Mesendoderm (in vitro differentiated cells): ENCODE results near the gene AP3S2.

Experiments used
- DNase-seq: peaks from one replicate; pipeline ENCODE4 v3.0.0; 2013
- H2AK5ac ChIP-seq: 2 replicates; pipeline ENCODE4 v1.6.1; 2013; ENCODE audit warnings: low read length, inconsistent platforms
- H2BK120ac ChIP-seq: 2 replicates; pipeline ENCODE4 v1.6.1; 2013; ENCODE audit warnings: low read depth, mild to moderate bottlenecking, low read length, moderate library complexity, mixed read lengths
- H2BK15ac ChIP-seq: replicated peaks from 2 replicates; pipeline ENCODE4 v1.6.1; 2013; ENCODE audit warnings: low read depth, mild to moderate bottlenecking, moderate library complexity
- H2BK5ac ChIP-seq: 2 replicates; pipeline ENCODE4 v1.6.1; 2013; ENCODE audit warnings: low read length, inconsistent platforms
- H3K18ac ChIP-seq: 2 replicates; pipeline ENCODE4 v1.6.1; 2013; ENCODE audit warnings: mild to moderate bottlenecking, low read length, mixed read lengths
- H3K23ac ChIP-seq: one replicate; pipeline ENCODE4 v1.6.1; 2013; ENCODE audit warnings: low read length
- H3K27ac ChIP-seq: 2 replicates; pipeline ENCODE4 v1.5.1; 2013; ENCODE audit warnings: low read depth, mild to moderate bottlenecking, inconsistent platforms, low read length, moderate library complexity
- H3K27me3 ChIP-seq: 2 replicates; pipeline ENCODE4 v1.6.1; 2013; ENCODE audit warnings: low read length, control low read depth, mild to moderate bottlenecking, inconsistent platforms; ENCODE audit not compliant: insufficient read depth, poor library complexity
- H3K36me3 ChIP-seq: 2 replicates; pipeline ENCODE4 v1.6.1; 2013; ENCODE audit warnings: low read length, inconsistent platforms; ENCODE audit not compliant: control insufficient read depth, insufficient read depth
- H3K4ac ChIP-seq: one replicate; pipeline ENCODE4 v1.6.1; 2013; ENCODE audit warnings: low read depth, mild to moderate bottlenecking, low read length, moderate library complexity
- H3K4me1 ChIP-seq: 2 replicates; pipeline ENCODE4 v1.6.1; 2013; ENCODE audit warnings: low read depth, low read length, inconsistent platforms; ENCODE audit not compliant: control insufficient read depth
- H3K4me2 ChIP-seq: 2 replicates; pipeline ENCODE4 v1.6.1; 2013; ENCODE audit warnings: low read length
- H3K4me3 ChIP-seq: 2 replicates; pipeline ENCODE4 v1.5.1; 2013; ENCODE audit warnings: mild to moderate bottlenecking, low read length
- H3K56ac ChIP-seq: one replicate; pipeline ENCODE4 v1.6.1; 2013; ENCODE audit warnings: low read length
- H3K79me1 ChIP-seq: 2 replicates; pipeline ENCODE4 v1.6.1; 2013; ENCODE audit warnings: low read length, inconsistent platforms
- H3K79me2 ChIP-seq: 2 replicates; pipeline ENCODE4 v1.6.1; 2013; ENCODE audit warnings: mild to moderate bottlenecking, low read length; ENCODE audit not compliant: control insufficient read depth, insufficient read depth
- H3K9ac ChIP-seq: 2 replicates; pipeline ENCODE4 v1.6.1; 2013; ENCODE audit warnings: low read length, inconsistent platforms
- H4K5ac ChIP-seq: one replicate; pipeline ENCODE4 v1.6.1; 2013; ENCODE audit warnings: low read length
- H4K8ac ChIP-seq: one replicate; pipeline ENCODE4 v1.6.1; 2013; ENCODE audit warnings: low read depth, mild to moderate bottlenecking, control low read depth, low read length, moderate library complexity
- WGBS: extraction: QIAGEN DNeasy Blood & Tissue Kit; methylation state at CpG from one replicate; pipeline ENCODE4 v1.1.7; 2013; ENCODE audit warnings: low lambda C conversion rate, missing lambda C conversion rate; ENCODE audit not compliant: insufficient coverage; ENCODE audit errors: extremely low coverage; 5-methylcytosine and 5-hydroxymethylcytosine counted together

Gene AP3S2

GRCh38 chr15:89829616-89830440 lies 64.0 kb downstream of the AP3S2 start:
- H3K4me3 ChIP-seq, result no peak overlapping the region
- WGBS, result no CpG with 5 or more reads among the region's 17 CpGs
- no peak overlapping the region for H3K4me2 ChIP-seq

GRCh38 chr15:89829161-89829560 lies 64.6 kb downstream of the AP3S2 start:
- Histone ChIP-seq H3K79me1 (no peaks in the 10 kb centered on the region), H3K9ac (no peak overlapping the region), H2BK15ac (no peak overlapping the region), H3K23ac (no peak overlapping the region), H3K56ac (no peak overlapping the region), H4K5ac (no peak overlapping the region), H3K4me3 (no peak overlapping the region), H3K36me3 (no peaks in the 10 kb centered on the region), H3K27me3 (no peaks in the 10 kb centered on the region), H2AK5ac (no peak overlapping the region), H3K79me2 (no peaks in the 10 kb centered on the region), H3K27ac (no peak overlapping the region), H2BK5ac (no peak overlapping the region), H4K8ac (no peak overlapping the region), H3K4me2 (no peak overlapping the region), H3K18ac (no peak overlapping the region), H3K4ac (no peak overlapping the region), H2BK120ac (no peak overlapping the region), H3K4me1 (no peaks in the 10 kb centered on the region)
- DNase-seq, result no peak
- no CpG with 5 or more reads among the region's 8 CpGs for WGBS

More at GRCh38 chr15:89829616-89830440, 64.0 kb downstream of the AP3S2 start:
- Histone ChIP-seq H2AK5ac (no peak overlapping the region), H3K56ac (no peak overlapping the region), H3K79me1 (no peaks in the 10 kb centered on the region), H3K23ac (no peak overlapping the region), H2BK5ac (no peak overlapping the region), H4K5ac (no peak overlapping the region), H2BK15ac (no peak overlapping the region), H3K27me3 (no peaks in the 10 kb centered on the region), H3K18ac (no peak overlapping the region), H4K8ac (no peak overlapping the region), H3K36me3 (no peaks in the 10 kb centered on the region), H3K27ac (no peak overlapping the region), H3K79me2 (no peaks in the 10 kb centered on the region), H3K4ac (no peak overlapping the region), H2BK120ac (no peak overlapping the region), H3K4me1 (no peaks in the 10 kb centered on the region), H3K9ac (no peak overlapping the region)
- DNase-seq, result no peak

GRCh38 chr15:89828281-89829145 lies 65.3 kb downstream of the AP3S2 start:
- Histone ChIP-seq H3K4ac (no peak overlapping the region), H3K9ac (no peak overlapping the region), H2AK5ac (no peak overlapping the region), H3K18ac (no peak overlapping the region), H3K4me2 (no peak overlapping the region), H3K4me3 (no peak overlapping the region), H3K27me3 (no peaks in the 10 kb centered on the region), H2BK15ac (no peak overlapping the region), H3K79me2 (no peaks in the 10 kb centered on the region), H2BK5ac (no peak overlapping the region), H3K27ac (no peak overlapping the region), H4K8ac (no peak overlapping the region), H4K5ac (no peak overlapping the region), H3K56ac (peak overlapping the region; percentile 17), H3K23ac (no peak overlapping the region), H3K79me1 (no peaks in the 10 kb centered on the region), H2BK120ac (no peak overlapping the region), H3K36me3 (no peaks in the 10 kb centered on the region), H3K4me1 (no peaks in the 10 kb centered on the region)
- no CpG with 5 or more reads among the region's 17 CpGs for WGBS
- peak; percentile 56 for DNase-seq

- Histone ChIP-seq H4K5ac (no peak overlapping the region), H3K56ac (no peak overlapping the region), H2BK15ac (no peak overlapping the region), H2AK5ac (no peak overlapping the region), H3K23ac (no peak overlapping the region), H3K27ac (no peak overlapping the region), H4K8ac (no peak overlapping the region), H3K36me3 (no peaks in the 10 kb centered on the region), H3K79me1 (no peaks in the 10 kb centered on the region), H2BK120ac (no peak overlapping the region), H3K4me2 (no peak overlapping the region), H2BK5ac (no peak overlapping the region), H3K4me3 (no peak overlapping the region), H3K4me1 (no peaks in the 10 kb centered on the region), H3K4ac (no peak overlapping the region), H3K79me2 (no peaks in the 10 kb centered on the region), H3K27me3 (no peaks in the 10 kb centered on the region), H3K9ac (no peak overlapping the region), H3K18ac (no peak overlapping the region)
- DNase-seq, result no peak
- no CpG with 5 or more reads among the region's 4 CpGs for WGBS
These were observed 66.0 kb downstream of the AP3S2 start for GRCh38 chr15:89827829-89828228.

- Histone ChIP-seq H3K4me1 (no peaks in the 10 kb centered on the region), H3K79me2 (no peaks in the 10 kb centered on the region), H3K18ac (no peak overlapping the region), H3K4me2 (no peak overlapping the region), H4K8ac (no peak overlapping the region), H2AK5ac (no peak overlapping the region), H3K4me3 (no peak overlapping the region), H2BK5ac (no peak overlapping the region), H3K36me3 (no peaks in the 10 kb centered on the region), H2BK120ac (no peak overlapping the region), H2BK15ac (no peak overlapping the region), H3K27me3 (no peaks in the 10 kb centered on the region), H3K4ac (no peak overlapping the region), H3K56ac (no peak overlapping the region), H4K5ac (no peak overlapping the region), H3K27ac (no peak overlapping the region), H3K9ac (no peak overlapping the region), H3K79me1 (no peaks in the 10 kb centered on the region), H3K23ac (no peak overlapping the region)
- DNase-seq, result no peak
- WGBS, result no CpG with 5 or more reads among the region's 13 CpGs
These were observed 66.8 kb downstream of the AP3S2 start for GRCh38 chr15:89826671-89827655.
